MM.1S (cell line): ENCODE measurements around the gene DHFR2.

Experiments
- CTCF ChIP-seq: fragments of 300-600 bp; sonication (generic); IDR thresholded peaks from 2 replicates; pipeline ENCODE4 v1.5.1; 2016; ENCODE audit warnings: antibody characterized with exemption, low read length, mixed read lengths
- EZH2 ChIP-seq: fragments of 300-600 bp; sonication (generic); optimal IDR thresholded peaks from 2 replicates; pipeline ENCODE3; 2017; ENCODE audit warnings: low read depth, mild to moderate bottlenecking, antibody characterized with exemption, low read length, mixed read lengths
- EZH2phosphoT487 ChIP-seq: fragments of 300-600 bp; sonication (generic); IDR thresholded peaks from 2 replicates; pipeline ENCODE4 v1.6.1; 2018; ENCODE audit warnings: antibody characterized with exemption, low read length

- TF ChIP-seq CTCF = no peak
- no peak for TF ChIP-seq EZH2
- no peak for TF ChIP-seq EZH2phosphoT487
Measured at GRCh38 chr3:94076055-94076454, 13.3 kb upstream of the DHFR2 start.
